CD4-positive, alpha-beta T cell (primary cell): ENCODE measurements around the gene MYO9A. TPM values are rescaled to one million over a fixed set of nuclear protein-coding genes. Genes with fewer than 3 reads are reported as not detected.

Experiments used
- ATAC-seq: fragments of 200-7000 bp; cut with Tn5 transposase; one replicate; pipeline ENCODE4 v1.10.0; 2022; ENCODE audit warnings: mild to moderate bottlenecking; ENCODE audit not compliant: poor library complexity
- CTCF ChIA-PET: fragments of 350-600 bp; sonication (Branson Sonifier 250); formaldehyde crosslinking; loops from one replicate; lab custom pipeline; 2021; ENCODE audit warnings: antibody characterized with exemption, inconsistent platforms; lab: Charles Lee
- POLR2A ChIA-PET: fragments of 350-600 bp; sonication (Branson Sonifier 250); formaldehyde crosslinking; loops from one replicate; lab custom pipeline; 2021; ENCODE audit warnings: antibody characterized with exemption, inconsistent platforms; lab: Charles Lee
- DNase-seq, 14 experiments: peaks; one replicate each; pipeline ENCODE4 v3.0.0-alpha.2; 2013 to 2020; ENCODE audit warnings: mixed read lengths in 2 of 14
- H3K27ac ChIP-seq, 2 donors: one replicate each; pipeline versions ENCODE4 v1.5.1 to v1.7.0; 2013; ENCODE audit warnings: low read length in 2 of 2, low read depth in 1 of 2, mild to moderate bottlenecking in 1 of 2
- H3K27me3 ChIP-seq, 2 experiments: 1 replicate in 1 of 2; 2 replicates in 1 of 2; pipeline versions ENCODE4 v1.6.1 to v1.7.0; 2013; ENCODE audit warnings: low read length in 2 of 2, control low read depth in 1 of 2, mild to moderate bottlenecking in 1 of 2, moderate library complexity in 1 of 2; ENCODE audit not compliant: insufficient read depth in 2 of 2, control insufficient read depth in 1 of 2
- H3K36me3 ChIP-seq: one replicate; pipeline ENCODE4 v1.6.1; 2013; ENCODE audit warnings: low read length, control low read depth; ENCODE audit not compliant: insufficient read depth
- H3K4me1 ChIP-seq: one replicate; pipeline ENCODE4 v1.6.1; 2013; ENCODE audit warnings: low read length, control low read depth; ENCODE audit not compliant: insufficient read depth
- H3K4me3 ChIP-seq: one replicate; pipeline ENCODE4 v1.5.1; 2013; ENCODE audit warnings: mild to moderate bottlenecking, low read length, moderate library complexity
- H3K9me3 ChIP-seq, 2 experiments: 1 replicate in 1 of 2; 2 replicates in 1 of 2; pipeline versions ENCODE4 v1.6.1 to v1.7.0; 2013; ENCODE audit warnings: low read length in 2 of 2, mild to moderate bottlenecking in 2 of 2, control low read depth in 1 of 2, moderate library complexity in 1 of 2; ENCODE audit not compliant: control insufficient read depth in 1 of 2, insufficient read depth in 1 of 2
- H3K27ac Mint-ChIP-seq: one replicate; pipeline ENCODE4 v1.8.0; 2020; ENCODE audit warnings: mixed read lengths
- H3K27me3 Mint-ChIP-seq: one replicate; pipeline ENCODE4 v1.8.0; 2021; ENCODE audit warnings: mixed read lengths
- H3K36me3 Mint-ChIP-seq: one replicate; pipeline ENCODE4 v1.8.0; 2021; ENCODE audit warnings: low read depth, mixed read lengths
- H3K4me1 Mint-ChIP-seq: one replicate; pipeline ENCODE4 v1.8.0; 2021; ENCODE audit warnings: low read depth, mixed read lengths
- H3K4me3 Mint-ChIP-seq: one replicate; pipeline ENCODE4 v1.8.0; 2020; ENCODE audit warnings: mild to moderate bottlenecking, mixed read lengths
- H3K9me3 Mint-ChIP-seq: one replicate; pipeline ENCODE4 v1.8.0; 2020; ENCODE audit warnings: mixed read lengths
- intact Hi-C, 2 experiments: fragments of 100-400 bp; cut with DNase I in 1 of 2; cut with micrococcal nuclease in 1 of 2; formaldehyde crosslinking; loops; one replicate each; pipeline versions ENCODE4 v1.15.1 to v1.9.0; 2023 to 2025; cut with DNase I, micrococcal nuclease
- total RNA-seq, 174 experiments: library from RNA in 2 of 174; stranded (reverse) in 2 of 174; gene quantifications; one replicate each; pipeline ENCODE4 v1.2.3 and lab custom pipeline; 2021 to 2026
- TF ChIP-seq, protein P1 (sequence below): fragments of 200-600 bp; IDR thresholded peaks from one replicate; pipeline ENCODE4 v1.8.0; 2022; ENCODE audit warnings: antibody characterized with exemption, mild to moderate bottlenecking

MYO9A gene
- total RNA-seq, 2 experiments from 2014 or later = 23.4 to 29.1 TPM

DNA sequence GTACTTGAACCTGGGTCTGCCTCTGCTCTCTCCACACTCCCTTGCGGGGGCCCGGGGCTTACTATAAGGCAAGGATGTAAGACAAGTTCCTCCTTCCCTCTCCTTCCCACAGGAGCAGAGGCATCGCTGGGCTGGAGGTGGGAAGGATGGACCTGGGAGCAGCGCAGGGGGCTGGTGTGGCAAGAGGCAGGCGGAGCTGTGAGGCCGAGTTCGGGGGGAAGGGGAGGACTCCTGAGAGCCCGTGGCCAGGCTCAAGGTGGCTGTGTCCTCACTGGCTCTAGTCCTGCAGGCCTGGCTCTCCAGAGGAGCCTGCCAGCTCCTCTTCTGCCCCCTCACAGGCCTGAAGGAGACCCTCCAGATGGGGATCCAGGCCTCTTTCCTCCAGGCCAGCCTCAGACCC is 308.6 kb downstream of the MYO9A start:
- POLR2A ChIA-PET = no interaction called here
- H3K9me3 ChIP-seq = no peaks in the 10 kb centered on the region
- DNase-seq (no peak), ATAC-seq (no peak)
- no peak overlapping the region for H3K4me3 ChIP-seq
- no peaks in the 10 kb centered on the region for H3K4me1 ChIP-seq
- H3K27me3 ChIP-seq = no peaks in the 10 kb centered on the region
- CTCF ChIA-PET = no interaction called here
- no peaks in the 10 kb centered on the region for H3K36me3 ChIP-seq
- intact Hi-C loops = no loop called here
- H3K27ac Mint-ChIP-seq = no peak overlapping the region
- no peaks in the 10 kb centered on the region for H3K27me3 Mint-ChIP-seq
- H3K9me3 Mint-ChIP-seq = no peaks in the 10 kb centered on the region
- no peaks in the 10 kb centered on the region for H3K36me3 Mint-ChIP-seq
- no peak overlapping the region for H3K27ac ChIP-seq
- H3K4me3 Mint-ChIP-seq = no peak overlapping the region
- TF ChIP-seq, protein P1, sequence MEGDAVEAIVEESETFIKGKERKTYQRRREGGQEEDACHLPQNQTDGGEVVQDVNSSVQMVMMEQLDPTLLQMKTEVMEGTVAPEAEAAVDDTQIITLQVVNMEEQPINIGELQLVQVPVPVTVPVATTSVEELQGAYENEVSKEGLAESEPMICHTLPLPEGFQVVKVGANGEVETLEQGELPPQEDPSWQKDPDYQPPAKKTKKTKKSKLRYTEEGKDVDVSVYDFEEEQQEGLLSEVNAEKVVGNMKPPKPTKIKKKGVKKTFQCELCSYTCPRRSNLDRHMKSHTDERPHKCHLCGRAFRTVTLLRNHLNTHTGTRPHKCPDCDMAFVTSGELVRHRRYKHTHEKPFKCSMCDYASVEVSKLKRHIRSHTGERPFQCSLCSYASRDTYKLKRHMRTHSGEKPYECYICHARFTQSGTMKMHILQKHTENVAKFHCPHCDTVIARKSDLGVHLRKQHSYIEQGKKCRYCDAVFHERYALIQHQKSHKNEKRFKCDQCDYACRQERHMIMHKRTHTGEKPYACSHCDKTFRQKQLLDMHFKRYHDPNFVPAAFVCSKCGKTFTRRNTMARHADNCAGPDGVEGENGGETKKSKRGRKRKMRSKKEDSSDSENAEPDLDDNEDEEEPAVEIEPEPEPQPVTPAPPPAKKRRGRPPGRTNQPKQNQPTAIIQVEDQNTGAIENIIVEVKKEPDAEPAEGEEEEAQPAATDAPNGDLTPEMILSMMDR = no peak
- H3K4me1 Mint-ChIP-seq = no peaks in the 10 kb centered on the region

DNA sequence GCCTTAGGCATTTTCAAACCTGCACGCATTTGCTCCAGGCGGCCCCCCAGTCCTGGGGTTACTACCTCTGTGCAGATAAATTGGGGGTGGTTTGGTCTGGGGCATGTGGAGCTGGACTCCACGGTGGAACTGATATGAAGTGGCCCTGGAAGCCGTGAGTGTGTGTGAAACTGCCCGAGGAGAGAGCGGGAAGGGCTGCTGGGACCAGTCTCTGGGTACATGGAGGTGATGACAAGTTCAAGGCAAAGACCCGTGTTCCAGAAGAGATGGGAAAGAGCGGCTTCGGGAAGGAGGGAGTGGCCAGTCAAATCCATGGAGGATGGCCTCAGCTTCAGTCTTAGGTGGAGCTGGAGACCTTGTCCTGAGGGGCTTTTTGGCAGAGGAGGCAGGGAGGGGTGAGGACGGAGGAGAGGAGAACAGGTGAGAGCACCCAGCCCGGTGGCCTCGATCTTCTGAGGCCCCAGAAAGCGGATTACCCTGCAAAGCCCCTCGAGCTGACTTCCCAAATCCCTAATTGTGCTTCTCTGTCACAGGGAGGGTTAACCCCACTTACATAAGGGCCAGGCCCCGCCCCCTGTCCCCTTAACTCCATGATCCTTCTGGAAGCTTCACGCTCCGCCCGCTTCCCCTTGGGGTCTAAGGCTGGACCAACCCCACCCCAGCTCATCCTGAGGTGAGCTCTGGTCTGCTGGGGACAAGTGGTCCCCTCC is 309.5 kb downstream of the MYO9A start:
- Histone ChIP-seq H3K27me3 (no peaks in the 10 kb centered on the region), H3K36me3 (no peaks in the 10 kb centered on the region), H3K4me1 (no peaks in the 10 kb centered on the region), H3K27ac (no peak overlapping the region), H3K4me3 (no peak overlapping the region), H3K9me3 (no peaks in the 10 kb centered on the region)
- H3K9me3 Mint-ChIP-seq = no peaks in the 10 kb centered on the region
- DNase-seq = no peak
- TF ChIP-seq, protein P1 = no peak
- ChIA-PET CTCF (no interaction called here), POLR2A (no interaction called here)
- no peaks in the 10 kb centered on the region for H3K36me3 Mint-ChIP-seq
- H3K27ac Mint-ChIP-seq = no peak overlapping the region
- no peaks in the 10 kb centered on the region for H3K27me3 Mint-ChIP-seq
- H3K4me3 Mint-ChIP-seq = no peak overlapping the region
- intact Hi-C loops = no loop called here
- ATAC-seq = no peak
- no peaks in the 10 kb centered on the region for H3K4me1 Mint-ChIP-seq

GRCh38 chr15:71807691-71808091 is 310.3 kb downstream of the MYO9A start:
- H3K4me3 Mint-ChIP-seq = no peak overlapping the region
- no peaks in the 10 kb centered on the region for H3K36me3 Mint-ChIP-seq
- peaks cover 5% of the 10 kb centered on the region for H3K27me3 Mint-ChIP-seq
- TF ChIP-seq, protein P1 = no peak
- H3K4me3 ChIP-seq = no peak overlapping the region
- H3K4me1 ChIP-seq = no peaks in the 10 kb centered on the region
- no peaks in the 10 kb centered on the region for H3K36me3 ChIP-seq
- no peaks in the 10 kb centered on the region for H3K4me1 Mint-ChIP-seq
- H3K9me3 Mint-ChIP-seq = no peaks in the 10 kb centered on the region
- H3K27me3 ChIP-seq = no peaks in the 10 kb centered on the region
- no peak overlapping the region for H3K27ac ChIP-seq
- H3K9me3 ChIP-seq = peaks cover 0 to 1% of the 10 kb centered on the region in 2 experiments
- intact Hi-C loops = no loop called here
- ATAC-seq (no peak), DNase-seq (no peak)
- ChIA-PET POLR2A (no interaction called here), CTCF (no interaction called here)
- H3K27ac Mint-ChIP-seq = no peak overlapping the region
